ENCODE results near the gene NANOS2. TPM values are rescaled to one million over a fixed set of nuclear protein-coding genes. Genes with fewer than 3 reads are reported as not detected.

NANOS2 gene
- not detected in 2 replicates for total RNA-seq (2022)
- not detected for Bru-seq, nascent RNA
- not detected for BruChase-seq, experiment 1, labeled RNA remaining after a 2-hour chase
- BruChase-seq, experiment 2, labeled RNA remaining after a 6-hour chase = not detected
- long read RNA-seq = 0 reads

DNA sequence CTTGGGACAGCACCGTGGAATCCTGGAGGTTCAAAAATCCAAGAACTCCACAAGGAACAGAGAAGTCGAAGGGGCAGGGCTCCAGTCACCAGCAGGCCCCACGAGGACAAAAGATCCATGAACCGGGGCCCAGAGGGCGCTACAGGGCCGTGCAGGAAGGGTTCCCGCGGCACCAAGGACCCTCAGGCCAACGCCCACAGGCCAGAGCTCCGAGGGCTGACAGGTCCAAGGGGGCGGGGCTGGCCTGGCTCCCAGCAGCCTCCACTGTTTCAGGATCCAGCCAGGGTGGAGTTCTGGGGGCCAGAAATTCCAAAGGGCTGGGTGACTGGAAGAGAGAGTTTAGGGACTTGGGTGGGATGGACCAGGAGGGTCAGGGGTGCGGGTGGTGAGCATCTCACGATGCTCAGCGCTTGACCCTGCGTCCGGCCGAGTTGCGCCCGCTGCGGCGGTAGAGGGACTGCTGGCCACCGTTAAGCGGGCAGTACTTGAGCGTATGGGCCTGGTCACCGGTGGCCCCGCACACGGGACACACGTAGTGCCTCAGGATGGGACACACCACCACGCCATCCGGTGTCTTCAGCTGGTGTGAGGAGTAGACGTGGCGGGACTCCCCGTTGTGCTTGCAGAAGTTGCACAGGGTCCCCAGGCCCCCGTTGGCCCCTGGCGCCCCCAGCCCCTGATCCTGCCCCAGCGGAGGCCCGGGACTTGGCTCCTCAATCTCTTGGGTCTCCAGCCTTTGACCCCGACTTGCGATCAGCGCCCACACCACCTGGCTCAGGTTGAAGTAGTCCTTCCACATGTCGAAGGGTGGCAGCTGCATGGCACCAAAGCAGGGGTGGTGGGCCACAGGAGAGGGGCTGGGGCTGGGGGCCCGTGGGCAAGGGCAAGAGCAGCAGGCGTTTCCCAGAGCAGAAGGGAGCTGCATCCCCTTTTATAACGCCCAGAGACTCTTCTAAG is at the start of gene NANOS2:
Gene NANOS2 (minus strand): TSS at position 905 of the 957 bp plus-strand sequence. CDS start 85 bp downstream, at position 820.
- intact Hi-C loops (cut with micrococcal nuclease; ENCODE audit: unreplicated experiment) = no loop called here
- peaks cover 11% of the 10 kb centered on the region for H3K4me1 Mint-ChIP-seq (ENCODE audit: low read depth, unreplicated experiment)
- H3K9me3 Mint-ChIP-seq (ENCODE audit: unreplicated experiment) = no peaks in the 10 kb centered on the region
- H3K27me3 Mint-ChIP-seq (ENCODE audit: insufficient read depth, unreplicated experiment) = no peaks in the 10 kb centered on the region
- H3K36me3 Mint-ChIP-seq (ENCODE audit: insufficient read depth, unreplicated experiment) = peaks cover 13% of the 10 kb centered on the region
- H3K4me3 Mint-ChIP-seq (ENCODE audit: unreplicated experiment) = no peak within 1 kb of the TSS
- CTCF ChIA-PET = interaction anchor here (0.5 kb wide), 1 partner anchor 46 kb away, joined by 3 read pairs; no protein-coding TSS in a partner anchor
- TF ChIP-seq, protein P1, sequence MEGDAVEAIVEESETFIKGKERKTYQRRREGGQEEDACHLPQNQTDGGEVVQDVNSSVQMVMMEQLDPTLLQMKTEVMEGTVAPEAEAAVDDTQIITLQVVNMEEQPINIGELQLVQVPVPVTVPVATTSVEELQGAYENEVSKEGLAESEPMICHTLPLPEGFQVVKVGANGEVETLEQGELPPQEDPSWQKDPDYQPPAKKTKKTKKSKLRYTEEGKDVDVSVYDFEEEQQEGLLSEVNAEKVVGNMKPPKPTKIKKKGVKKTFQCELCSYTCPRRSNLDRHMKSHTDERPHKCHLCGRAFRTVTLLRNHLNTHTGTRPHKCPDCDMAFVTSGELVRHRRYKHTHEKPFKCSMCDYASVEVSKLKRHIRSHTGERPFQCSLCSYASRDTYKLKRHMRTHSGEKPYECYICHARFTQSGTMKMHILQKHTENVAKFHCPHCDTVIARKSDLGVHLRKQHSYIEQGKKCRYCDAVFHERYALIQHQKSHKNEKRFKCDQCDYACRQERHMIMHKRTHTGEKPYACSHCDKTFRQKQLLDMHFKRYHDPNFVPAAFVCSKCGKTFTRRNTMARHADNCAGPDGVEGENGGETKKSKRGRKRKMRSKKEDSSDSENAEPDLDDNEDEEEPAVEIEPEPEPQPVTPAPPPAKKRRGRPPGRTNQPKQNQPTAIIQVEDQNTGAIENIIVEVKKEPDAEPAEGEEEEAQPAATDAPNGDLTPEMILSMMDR (IDR thresholded peaks at IDR 0.05; ENCODE audit: insufficient read depth in 1 of 2, low read depth in 1 of 2, low read length in 1 of 2, severe bottlenecking in 1 of 2, unreplicated experiment in 1 of 2) = no peak
- Histone ChIP-seq H3K9me3 (no peaks in the 10 kb centered on the region), H3K4me1 (peaks cover 14% of the 10 kb centered on the region), H3K27me3 (replicated peaks; ENCODE audit: control insufficient read depth, insufficient read depth, low read length) (no peaks in the 10 kb centered on the region), H3K4me3 (ENCODE audit: low read depth, low read length) (no peak within 1 kb of the TSS), H3K36me3 (ENCODE audit: control insufficient read depth, insufficient read depth, low read length) (no peaks in the 10 kb centered on the region)
- no TSS peak for BruUV-seq (replicated peaks)
- POLR2A ChIA-PET = no interaction called here
- H3K27ac Mint-ChIP-seq (ENCODE audit: unreplicated experiment) = no peak within 1 kb of the TSS
- DNase-seq = peak; percentile 36 to 55

DNA sequence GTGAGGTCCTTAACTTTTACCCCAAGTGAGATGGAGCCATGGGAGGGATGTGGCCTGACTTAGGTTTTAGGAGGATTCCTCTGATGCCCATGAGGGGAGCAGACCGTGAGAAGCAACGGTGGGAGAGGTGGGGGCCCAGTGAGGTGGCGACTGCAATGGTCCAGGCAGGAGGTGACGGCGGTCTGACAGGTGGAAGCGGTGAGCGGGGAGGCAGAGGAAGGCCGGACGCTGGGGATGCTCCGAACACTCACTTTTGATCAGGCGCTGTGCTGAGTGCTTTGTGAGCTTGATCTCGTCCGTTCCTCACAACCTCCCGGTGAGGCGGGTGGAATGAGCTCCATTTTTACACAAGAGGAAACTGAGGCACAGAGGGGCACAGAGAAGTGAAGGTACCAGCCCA is 47.4 kb upstream of the NANOS2 start:
- POLR2A ChIA-PET = no interaction called here

More for the DNA sequence above, 47.4 kb upstream of the NANOS2 start:
- Histone ChIP-seq H3K4me1 (no peaks in the 10 kb centered on the region), H3K9me3 (no peaks in the 10 kb centered on the region), H3K36me3 (ENCODE audit: control insufficient read depth, insufficient read depth, low read length) (no peaks in the 10 kb centered on the region), H3K27me3 (replicated peaks; ENCODE audit: control insufficient read depth, insufficient read depth, low read length) (no peaks in the 10 kb centered on the region), H3K4me3 (ENCODE audit: low read depth, low read length) (no peak overlapping the region)
- CTCF ChIA-PET = no interaction called here
- Mint-ChIP-seq H3K27ac (ENCODE audit: unreplicated experiment) (no peak overlapping the region), H3K27me3 (ENCODE audit: insufficient read depth, unreplicated experiment) (peaks cover 27% of the 10 kb centered on the region), H3K36me3 (ENCODE audit: insufficient read depth, unreplicated experiment) (no peaks in the 10 kb centered on the region), H3K4me3 (ENCODE audit: unreplicated experiment) (no peak overlapping the region), H3K9me3 (ENCODE audit: unreplicated experiment) (no peaks in the 10 kb centered on the region), H3K4me1 (ENCODE audit: low read depth, unreplicated experiment) (no peaks in the 10 kb centered on the region)
- no TSS peak for BruUV-seq (replicated peaks)
- TF ChIP-seq, protein P1 (IDR thresholded peaks at IDR 0.05; ENCODE audit: insufficient read depth in 1 of 2, low read depth in 1 of 2, low read length in 1 of 2, severe bottlenecking in 1 of 2, unreplicated experiment in 1 of 2) = no peak
- intact Hi-C loops (cut with micrococcal nuclease; ENCODE audit: unreplicated experiment) = no loop called here
- DNase-seq = no peak
